ENCODE results near the gene PITPNM2.

Gene PITPNM2

DNA sequence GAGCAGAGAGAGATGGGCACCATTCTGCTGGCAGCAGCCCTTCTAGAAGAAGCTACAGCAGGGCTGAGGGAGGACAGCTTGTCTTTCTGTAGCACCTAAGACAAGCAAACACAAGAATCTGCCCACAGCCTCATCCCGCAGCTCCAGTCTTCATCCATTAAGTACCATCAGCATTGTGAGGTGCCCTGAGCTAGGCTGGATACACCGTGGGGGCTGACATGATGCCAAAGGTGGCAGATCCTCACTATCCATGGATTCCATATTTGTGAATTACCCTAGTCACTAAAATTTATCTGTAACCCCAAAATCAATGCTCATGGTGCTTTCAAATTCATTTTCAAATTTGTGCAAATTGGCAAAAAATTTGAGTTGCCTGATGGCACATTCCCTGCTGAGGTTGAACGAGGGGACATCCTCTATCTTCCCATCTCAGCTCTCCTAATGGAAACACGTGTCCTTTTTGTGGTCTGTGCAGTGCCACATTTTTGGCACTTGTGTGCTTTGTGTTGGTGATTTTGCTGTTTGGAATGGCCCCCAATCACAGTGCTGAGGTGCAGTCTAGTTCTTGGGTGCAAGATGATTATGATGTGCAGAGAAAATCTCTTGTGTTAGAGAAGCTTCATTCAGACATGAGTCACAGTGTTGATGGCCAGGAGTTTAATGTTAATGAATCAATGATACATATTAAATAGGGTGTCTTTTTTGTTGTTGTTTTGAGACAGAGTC, 7.0 kb downstream of the PITPNM2 start:
- no peaks in the 10 kb centered on the region for H3K27me3 ChIP-seq (ENCODE audit: control insufficient read depth, insufficient read depth, low read length)
- no peak overlapping the region for H3K9ac ChIP-seq (ENCODE audit: low read depth, low read length)
- no peak overlapping the region for H3K4me3 ChIP-seq (ENCODE audit: low read length)
- no peaks in the 10 kb centered on the region for H3K9me3 ChIP-seq (replicated peaks; ENCODE audit: low read length)
- H3K4me2 ChIP-seq (ENCODE audit: low read length), result no peak overlapping the region
- H3K36me3 ChIP-seq (ENCODE audit: insufficient read depth, low read length), result no peaks in the 10 kb centered on the region
- H3K4me1 ChIP-seq (ENCODE audit: control insufficient read depth, insufficient read depth, low read length), result peaks cover 35% of the 10 kb centered on the region

DNA sequence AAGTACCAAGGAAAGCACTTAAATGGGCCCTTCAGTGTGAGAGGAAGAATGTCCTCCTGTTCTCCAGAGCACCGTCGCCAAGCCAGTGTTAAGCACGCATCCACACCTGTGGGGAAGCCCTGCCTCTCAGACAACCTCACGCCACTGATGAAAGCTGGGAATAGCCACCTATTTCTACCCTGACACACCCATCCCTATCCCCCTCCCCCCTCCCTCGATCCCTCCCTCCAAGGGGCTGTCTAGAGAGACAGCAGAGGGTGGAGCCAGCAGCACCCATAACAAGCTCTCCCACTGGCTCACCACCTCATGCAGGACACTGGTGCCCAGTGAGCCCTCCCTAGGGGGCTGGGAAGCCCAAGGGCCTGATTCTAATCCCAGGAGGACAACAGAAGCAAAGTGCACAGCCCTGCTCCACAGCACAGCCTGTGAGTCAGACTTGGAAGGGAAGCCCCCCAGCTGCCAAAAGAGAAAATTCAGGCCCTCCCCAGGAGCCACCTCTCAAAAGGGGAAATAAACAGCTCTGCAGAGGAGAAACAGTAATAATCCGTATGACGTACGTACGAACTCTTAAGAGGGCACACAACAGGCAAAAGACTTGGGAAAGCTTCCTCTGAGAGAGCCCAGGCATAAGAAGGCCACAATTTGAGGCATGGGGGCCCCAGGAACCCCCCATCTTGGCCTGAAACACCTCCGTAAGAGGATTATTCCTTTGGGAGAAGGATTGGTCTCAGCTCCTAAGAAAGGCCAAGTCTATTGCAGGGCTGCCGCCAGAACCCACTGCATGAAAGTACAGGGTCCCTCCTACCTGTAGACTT, 7.8 kb downstream of the PITPNM2 start:
- H3K4me2 ChIP-seq (ENCODE audit: low read length), result no peak overlapping the region
- H3K9ac ChIP-seq (ENCODE audit: low read depth, low read length), result no peak overlapping the region
- H3K36me3 ChIP-seq (ENCODE audit: insufficient read depth, low read length), result no peaks in the 10 kb centered on the region
- H3K27me3 ChIP-seq (ENCODE audit: control insufficient read depth, insufficient read depth, low read length), result no peaks in the 10 kb centered on the region
- peaks cover 34% of the 10 kb centered on the region for H3K4me1 ChIP-seq (ENCODE audit: control insufficient read depth, insufficient read depth, low read length)
- H3K4me3 ChIP-seq (ENCODE audit: low read length), result no peak overlapping the region
- H3K9me3 ChIP-seq (replicated peaks; ENCODE audit: low read length), result no peaks in the 10 kb centered on the region

DNA sequence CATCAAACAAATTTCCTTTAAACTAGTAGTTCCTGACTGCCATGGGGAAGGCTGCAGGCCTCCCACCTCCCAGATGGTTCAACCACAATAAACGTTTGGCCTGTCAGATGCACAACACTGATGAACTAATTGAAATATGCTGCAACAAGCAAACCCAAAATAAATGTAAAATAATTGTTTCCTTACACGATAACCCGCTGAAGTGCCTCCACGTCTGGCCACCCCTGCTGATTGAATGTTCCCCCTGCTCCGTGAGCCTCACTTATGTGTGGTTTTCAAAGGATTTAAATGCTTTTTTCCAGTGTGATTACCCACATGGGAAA, 8.4 kb downstream of the PITPNM2 start:
- no peak overlapping the region for H3K9ac ChIP-seq (ENCODE audit: low read depth, low read length)
- peaks cover 34% of the 10 kb centered on the region for H3K4me1 ChIP-seq (ENCODE audit: control insufficient read depth, insufficient read depth, low read length)
- no peaks in the 10 kb centered on the region for H3K27me3 ChIP-seq (ENCODE audit: control insufficient read depth, insufficient read depth, low read length)
- no peaks in the 10 kb centered on the region for H3K36me3 ChIP-seq (ENCODE audit: insufficient read depth, low read length)
- no peaks in the 10 kb centered on the region for H3K9me3 ChIP-seq (replicated peaks; ENCODE audit: low read length)
- no peak overlapping the region for H3K4me2 ChIP-seq (ENCODE audit: low read length)
- no peak overlapping the region for H3K4me3 ChIP-seq (ENCODE audit: low read length)

DNA sequence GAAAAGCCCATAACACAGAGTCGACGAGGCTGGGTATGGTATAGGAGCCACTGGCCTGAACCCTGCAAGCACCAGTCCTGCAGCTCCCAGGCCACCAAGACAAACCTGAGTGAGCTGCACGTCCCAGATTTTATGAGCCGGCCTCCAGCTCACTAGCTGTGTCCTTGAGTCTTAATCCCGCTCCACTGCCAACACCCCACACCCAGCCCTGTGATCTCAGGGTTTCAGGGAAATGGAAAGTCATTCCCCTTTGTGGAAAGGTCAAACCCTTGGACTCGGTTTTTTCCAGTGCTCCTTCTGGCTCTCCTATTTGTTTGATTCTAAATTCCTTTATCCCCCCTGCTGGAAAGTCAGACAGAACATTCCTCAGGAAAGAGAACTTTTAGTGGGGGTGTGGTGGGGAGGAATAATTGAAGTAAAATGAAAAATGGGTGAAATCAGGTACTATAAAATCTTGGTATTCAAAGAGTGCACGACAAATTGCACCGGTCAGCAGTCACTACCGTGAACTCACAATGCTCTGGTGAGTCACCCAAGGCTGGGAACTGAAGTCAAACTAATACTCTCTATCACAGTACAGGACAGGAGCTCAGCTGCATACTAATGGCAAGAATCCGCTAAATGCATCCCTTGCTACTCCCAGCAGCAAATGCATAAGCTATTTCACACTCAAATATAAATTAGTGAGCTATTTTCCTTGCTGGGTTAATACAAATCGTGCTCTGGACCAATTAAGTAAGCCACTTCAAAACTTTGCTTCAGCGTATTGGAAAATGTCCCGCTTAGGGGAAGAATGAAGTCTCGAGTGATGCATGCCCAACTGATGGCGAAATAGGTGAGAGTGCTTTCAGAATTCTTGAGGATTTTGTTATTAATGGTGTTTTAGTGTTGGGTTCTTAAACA, 9.0 kb downstream of the PITPNM2 start:
- H3K4me1 ChIP-seq (ENCODE audit: control insufficient read depth, insufficient read depth, low read length), result peaks cover 34% of the 10 kb centered on the region
- no peaks in the 10 kb centered on the region for H3K9me3 ChIP-seq (replicated peaks; ENCODE audit: low read length)
- peak overlapping the region; percentile 55 for H3K4me2 ChIP-seq (ENCODE audit: low read length)
- H3K9ac ChIP-seq (ENCODE audit: low read depth, low read length), result no peak overlapping the region
- H3K4me3 ChIP-seq (ENCODE audit: low read length), result no peak overlapping the region
- H3K36me3 ChIP-seq (ENCODE audit: insufficient read depth, low read length), result no peaks in the 10 kb centered on the region
- H3K27me3 ChIP-seq (ENCODE audit: control insufficient read depth, insufficient read depth, low read length), result no peaks in the 10 kb centered on the region

DNA sequence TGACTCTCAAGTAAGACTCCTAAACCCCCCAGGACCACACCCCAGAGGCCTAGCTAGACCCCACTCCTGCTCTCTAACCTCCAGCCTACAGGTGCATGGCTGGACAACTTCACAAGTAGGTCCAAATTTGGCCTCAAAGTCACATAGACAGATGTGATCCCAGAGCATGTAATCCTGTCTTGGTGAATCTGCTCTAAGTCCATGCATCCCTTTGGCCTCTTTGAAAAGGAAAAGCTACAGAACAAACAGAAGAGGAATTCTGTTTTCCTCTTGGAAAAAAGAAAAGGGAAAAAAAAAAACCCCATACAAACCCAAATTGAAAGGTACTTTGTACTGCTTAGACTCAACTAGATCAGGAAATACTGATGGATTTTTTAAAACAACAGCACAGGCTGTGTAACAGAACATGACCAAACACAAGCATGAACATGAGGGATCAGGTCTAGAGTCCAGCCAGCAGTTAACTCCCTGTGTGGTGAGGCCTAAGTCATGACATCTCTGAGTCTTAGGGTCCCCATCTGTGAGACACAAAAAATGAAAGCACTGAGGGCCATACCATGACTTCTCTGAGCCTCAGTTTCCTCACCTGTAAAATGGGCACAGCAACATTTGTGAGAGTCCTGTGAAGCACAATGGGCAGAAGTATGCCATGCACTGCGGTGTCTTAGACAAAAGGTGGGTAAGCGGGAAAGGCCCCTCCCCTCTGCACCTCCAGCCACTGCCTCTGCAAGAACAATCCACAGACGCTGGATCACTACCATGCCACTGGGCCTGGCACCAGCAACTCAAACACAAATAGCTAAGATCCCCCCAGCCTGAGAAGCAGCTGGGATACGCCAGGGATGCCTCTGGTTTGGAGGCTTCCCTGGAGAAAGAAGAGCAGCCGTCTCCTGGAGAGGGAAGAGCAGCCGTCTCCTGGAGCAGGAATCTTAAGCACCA, 9.9 kb downstream of the PITPNM2 start:
- no peaks in the 10 kb centered on the region for H3K27me3 ChIP-seq (ENCODE audit: control insufficient read depth, insufficient read depth, low read length)
- H3K4me3 ChIP-seq (ENCODE audit: low read length), result no peak overlapping the region
- H3K4me2 ChIP-seq (ENCODE audit: low read length), result peak overlapping the region; percentile 55
- no peaks in the 10 kb centered on the region for H3K36me3 ChIP-seq (ENCODE audit: insufficient read depth, low read length)
- H3K9ac ChIP-seq (ENCODE audit: low read depth, low read length), result no peak overlapping the region
- H3K4me1 ChIP-seq (ENCODE audit: control insufficient read depth, insufficient read depth, low read length), result peaks cover 34% of the 10 kb centered on the region
- no peaks in the 10 kb centered on the region for H3K9me3 ChIP-seq (replicated peaks; ENCODE audit: low read length)

DNA sequence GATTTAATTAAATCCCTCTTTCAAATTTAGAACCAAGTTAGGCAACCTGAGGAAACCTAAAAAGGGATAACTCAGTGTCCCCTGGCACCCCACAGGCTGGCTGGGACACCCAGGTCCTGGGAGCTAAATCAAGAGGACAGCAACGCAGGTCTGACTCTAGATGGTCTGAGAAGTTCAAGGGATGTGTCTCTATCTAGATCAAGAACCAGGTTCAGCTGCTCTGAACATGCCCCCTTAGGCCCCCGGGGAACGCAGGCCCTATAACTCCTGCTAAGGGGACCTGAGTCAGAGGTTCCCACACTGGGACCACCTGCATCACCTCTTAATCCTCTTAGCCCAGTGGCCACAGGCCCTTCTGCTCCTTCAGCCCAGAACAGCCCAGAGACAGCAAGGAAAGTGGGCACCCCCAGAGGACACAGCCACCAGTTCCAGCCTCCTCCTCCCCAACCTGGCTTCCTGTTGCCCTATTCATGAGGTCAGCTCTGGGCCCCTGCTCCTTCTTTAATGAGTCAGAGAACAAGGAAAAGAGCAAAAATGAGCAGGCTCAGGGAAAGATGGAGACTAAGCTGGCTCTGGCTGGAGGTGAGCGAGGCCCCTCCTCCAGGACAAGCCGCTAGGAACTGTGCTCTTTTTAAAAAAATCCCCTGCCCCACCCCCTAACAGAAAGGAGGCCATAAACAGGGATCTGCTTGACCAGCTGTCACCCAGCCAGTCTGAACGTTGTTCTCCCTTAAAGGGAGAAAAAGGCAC, 10.8 kb downstream of the PITPNM2 start:
- Histone ChIP-seq H3K4me2 (ENCODE audit: low read length) (peak overlapping the region; percentile 54), H3K9me3 (replicated peaks; ENCODE audit: low read length) (no peaks in the 10 kb centered on the region), H3K4me1 (ENCODE audit: control insufficient read depth, insufficient read depth, low read length) (peaks cover 34% of the 10 kb centered on the region), H3K27me3 (ENCODE audit: control insufficient read depth, insufficient read depth, low read length) (no peaks in the 10 kb centered on the region), H3K4me3 (ENCODE audit: low read length) (no peak overlapping the region), H3K36me3 (ENCODE audit: insufficient read depth, low read length) (no peaks in the 10 kb centered on the region), H3K9ac (ENCODE audit: low read depth, low read length) (no peak overlapping the region)

DNA sequence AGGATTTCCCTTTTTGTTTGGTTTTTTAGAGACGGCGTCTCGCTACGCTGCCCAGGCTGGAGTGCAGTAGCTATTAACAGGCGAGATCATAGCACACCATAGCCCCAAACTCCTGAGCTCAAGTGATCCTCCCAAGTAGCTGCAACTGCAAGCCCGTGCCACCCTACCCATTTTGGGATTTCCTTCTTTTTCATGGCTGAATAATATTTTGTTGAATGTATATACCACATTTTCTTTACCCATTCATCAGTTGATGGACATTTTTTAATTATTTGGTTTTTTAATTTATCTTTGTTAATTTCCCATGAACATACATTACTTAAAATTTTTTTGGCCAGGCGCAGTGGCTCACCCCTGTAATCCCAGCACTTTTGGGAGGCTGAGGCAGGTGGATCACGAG, 15.2 kb downstream of the PITPNM2 start:
- no peaks in the 10 kb centered on the region for H3K36me3 ChIP-seq (ENCODE audit: insufficient read depth, low read length)
- no peak overlapping the region for H3K4me3 ChIP-seq (ENCODE audit: low read length)
- H3K4me2 ChIP-seq (ENCODE audit: low read length), result no peak overlapping the region
- H3K9ac ChIP-seq (ENCODE audit: low read depth, low read length), result no peak overlapping the region
- H3K27me3 ChIP-seq (ENCODE audit: control insufficient read depth, insufficient read depth, low read length), result no peaks in the 10 kb centered on the region
- H3K4me1 ChIP-seq (ENCODE audit: control insufficient read depth, insufficient read depth, low read length), result peaks cover 24% of the 10 kb centered on the region
- no peaks in the 10 kb centered on the region for H3K9me3 ChIP-seq (replicated peaks; ENCODE audit: low read length)

DNA sequence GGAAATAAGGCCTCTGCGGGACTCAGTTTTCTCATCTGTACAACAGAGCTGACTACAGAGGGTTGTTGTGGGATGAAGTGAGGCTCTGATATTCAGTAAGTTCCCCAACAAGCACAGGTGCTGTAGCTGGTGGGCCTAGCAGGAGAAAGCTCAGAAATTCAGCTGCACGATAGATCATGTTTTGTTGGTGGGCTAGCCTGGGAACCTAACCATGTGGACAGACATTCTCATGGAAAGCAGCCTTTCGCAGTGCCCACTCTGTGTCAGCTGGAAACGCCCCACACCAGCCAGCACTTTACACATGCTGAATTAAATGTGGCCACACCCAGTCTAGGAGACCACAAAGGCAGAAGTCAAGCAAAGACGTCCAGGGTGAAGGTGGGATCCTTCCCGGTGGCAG, 16.1 kb downstream of the PITPNM2 start:
- no peaks in the 10 kb centered on the region for H3K36me3 ChIP-seq (ENCODE audit: insufficient read depth, low read length)
- peaks cover 15% of the 10 kb centered on the region for H3K4me1 ChIP-seq (ENCODE audit: control insufficient read depth, insufficient read depth, low read length)
- H3K27me3 ChIP-seq (ENCODE audit: control insufficient read depth, insufficient read depth, low read length), result no peaks in the 10 kb centered on the region
- H3K4me3 ChIP-seq (ENCODE audit: low read length), result no peak overlapping the region
- H3K4me2 ChIP-seq (ENCODE audit: low read length), result no peak overlapping the region
- no peak overlapping the region for H3K9ac ChIP-seq (ENCODE audit: low read depth, low read length)
- H3K9me3 ChIP-seq (replicated peaks; ENCODE audit: low read length), result no peaks in the 10 kb centered on the region

DNA sequence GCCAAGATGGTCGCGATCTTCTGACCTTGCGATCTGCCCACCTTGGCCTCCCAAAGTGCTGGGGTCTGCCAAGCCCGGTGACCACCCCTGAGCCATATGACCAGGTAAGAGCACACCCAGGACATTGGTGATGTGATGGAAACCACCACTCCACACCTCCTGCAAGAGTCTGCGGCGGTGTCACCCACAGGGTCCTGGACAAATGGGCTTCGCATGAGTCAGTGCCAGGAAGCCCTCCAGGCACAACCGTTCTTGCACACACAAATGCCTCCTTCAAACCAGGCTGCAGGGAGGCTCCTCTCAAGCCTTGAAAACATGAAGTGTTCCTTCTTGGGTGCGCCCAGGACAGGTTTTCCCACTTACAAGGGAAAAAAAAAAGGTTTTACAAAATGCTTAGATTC, 16.6 kb downstream of the PITPNM2 start:
- no peaks in the 10 kb centered on the region for H3K36me3 ChIP-seq (ENCODE audit: insufficient read depth, low read length)

DNA sequence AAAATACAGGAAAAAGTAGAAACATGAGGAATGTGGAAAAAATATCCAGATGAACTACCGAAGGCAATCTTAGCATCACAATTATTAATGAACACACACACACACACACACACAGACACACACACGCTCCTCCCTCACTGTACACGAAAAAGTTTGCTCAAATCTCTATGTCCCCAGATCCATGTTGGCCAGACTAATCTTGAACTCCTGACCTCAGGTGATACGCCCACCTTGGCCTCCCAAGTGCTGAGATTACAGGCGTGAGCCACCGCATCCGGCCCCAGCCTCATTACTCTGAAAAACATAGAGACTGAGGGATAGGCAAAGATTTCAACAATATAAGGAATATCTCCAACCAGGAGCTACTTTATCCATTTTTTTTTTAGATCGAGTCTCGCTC, 17.2 kb downstream of the PITPNM2 start:
- Histone ChIP-seq H3K36me3 (ENCODE audit: insufficient read depth, low read length) (no peaks in the 10 kb centered on the region), H3K4me2 (ENCODE audit: low read length) (no peak overlapping the region), H3K4me3 (ENCODE audit: low read length) (no peak overlapping the region), H3K4me1 (ENCODE audit: control insufficient read depth, insufficient read depth, low read length) (peaks cover 13% of the 10 kb centered on the region), H3K9me3 (replicated peaks; ENCODE audit: low read length) (no peaks in the 10 kb centered on the region), H3K27me3 (ENCODE audit: control insufficient read depth, insufficient read depth, low read length) (no peaks in the 10 kb centered on the region), H3K9ac (ENCODE audit: low read depth, low read length) (no peak overlapping the region)

More for the DNA sequence above, 16.6 kb downstream of the PITPNM2 start:
- H3K4me1 ChIP-seq (ENCODE audit: control insufficient read depth, insufficient read depth, low read length), result peaks cover 13% of the 10 kb centered on the region
- H3K4me2 ChIP-seq (ENCODE audit: low read length), result no peak overlapping the region
- H3K9me3 ChIP-seq (replicated peaks; ENCODE audit: low read length), result no peaks in the 10 kb centered on the region
- H3K4me3 ChIP-seq (ENCODE audit: low read length), result no peak overlapping the region
- no peaks in the 10 kb centered on the region for H3K27me3 ChIP-seq (ENCODE audit: control insufficient read depth, insufficient read depth, low read length)
- no peak overlapping the region for H3K9ac ChIP-seq (ENCODE audit: low read depth, low read length)
